ENCODE data around the gene SMS.

DNA sequence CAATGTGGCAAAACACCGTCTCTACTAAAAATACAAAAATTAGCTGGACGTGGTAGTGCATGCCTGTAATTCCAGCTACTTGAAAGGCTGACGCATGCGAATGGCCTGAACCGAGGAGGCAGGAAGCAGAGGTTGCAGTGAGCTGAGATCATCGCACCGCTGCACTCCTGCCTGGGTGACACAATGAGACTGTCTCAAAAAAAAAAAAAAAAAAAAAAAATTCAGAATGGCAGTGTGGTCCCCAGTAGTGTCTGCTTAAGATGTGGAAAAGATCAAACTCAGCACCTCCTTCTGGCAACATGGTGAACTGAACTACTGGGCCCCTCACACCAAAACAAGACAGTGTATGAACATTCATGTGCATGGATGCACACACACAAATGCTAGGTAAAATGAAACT, 32.2 kb downstream of the SMS start:
- TF ChIP-seq, protein P1, sequence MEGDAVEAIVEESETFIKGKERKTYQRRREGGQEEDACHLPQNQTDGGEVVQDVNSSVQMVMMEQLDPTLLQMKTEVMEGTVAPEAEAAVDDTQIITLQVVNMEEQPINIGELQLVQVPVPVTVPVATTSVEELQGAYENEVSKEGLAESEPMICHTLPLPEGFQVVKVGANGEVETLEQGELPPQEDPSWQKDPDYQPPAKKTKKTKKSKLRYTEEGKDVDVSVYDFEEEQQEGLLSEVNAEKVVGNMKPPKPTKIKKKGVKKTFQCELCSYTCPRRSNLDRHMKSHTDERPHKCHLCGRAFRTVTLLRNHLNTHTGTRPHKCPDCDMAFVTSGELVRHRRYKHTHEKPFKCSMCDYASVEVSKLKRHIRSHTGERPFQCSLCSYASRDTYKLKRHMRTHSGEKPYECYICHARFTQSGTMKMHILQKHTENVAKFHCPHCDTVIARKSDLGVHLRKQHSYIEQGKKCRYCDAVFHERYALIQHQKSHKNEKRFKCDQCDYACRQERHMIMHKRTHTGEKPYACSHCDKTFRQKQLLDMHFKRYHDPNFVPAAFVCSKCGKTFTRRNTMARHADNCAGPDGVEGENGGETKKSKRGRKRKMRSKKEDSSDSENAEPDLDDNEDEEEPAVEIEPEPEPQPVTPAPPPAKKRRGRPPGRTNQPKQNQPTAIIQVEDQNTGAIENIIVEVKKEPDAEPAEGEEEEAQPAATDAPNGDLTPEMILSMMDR (IDR thresholded peaks at IDR 0.05; ENCODE audit: low read depth, low read length): no peak
- TF ChIP-seq EZH2phosphoT487 (IDR thresholded peaks at IDR 0.05; ENCODE audit: low read depth): no peak

Measured in OCI-LY3 (cell line).